SK-N-SH (cell line): Measurements from ENCODE around the gene PPP3R1.

Source experiments
- EP300 ChIP-seq, 2 experiments: IDR thresholded peaks; 2 replicates each; pipeline versions ENCODE4 v1.4.0 to v1.6.1; 2012; ENCODE audit warnings: borderline replicate concordance in 1 of 2, low read depth in 1 of 2, low read length in 1 of 2
- EZH2phosphoT487 ChIP-seq: fragments of 200-600 bp; sonication (generic); IDR thresholded peaks from 2 replicates; pipeline ENCODE4 v1.6.1; 2017; ENCODE audit warnings: low read depth, mixed run types, mild to moderate bottlenecking, antibody characterized with exemption, moderate library complexity, borderline replicate concordance
- FOXJ3 ChIP-seq: sonication (generic); formaldehyde crosslinking; IDR thresholded peaks from 2 replicates; pipeline ENCODE4 v1.5.1; 2020; ENCODE audit warnings: mild to moderate bottlenecking, missing genetic modification reagents
- NFIC ChIP-seq: IDR thresholded peaks from 2 replicates; pipeline ENCODE4 v1.4.0; 2012; ENCODE audit warnings: borderline replicate concordance
- RAD21 ChIP-seq: IDR thresholded peaks from 2 replicates; pipeline ENCODE4 v1.6.1; 2012; ENCODE audit warnings: mild to moderate bottlenecking, low read length
- RCOR1 ChIP-seq: fragments of 150-350 bp; IDR thresholded peaks from 2 replicates; pipeline ENCODE4 v1.6.1; 2017; ENCODE audit warnings: antibody characterized with exemption, low read length
- TAF1 ChIP-seq: IDR thresholded peaks from 2 replicates; pipeline ENCODE4 v1.6.1; 2012; ENCODE audit warnings: low read depth, mild to moderate bottlenecking, low read length, moderate library complexity, borderline replicate concordance
- TF ChIP-seq, protein P1 (sequence below): fragments of 200-600 bp; sonication (generic); IDR thresholded peaks from 2 replicates; pipeline ENCODE4 v1.6.1; 2017; ENCODE audit warnings: antibody characterized with exemption, mild to moderate bottlenecking, moderate library complexity
- TF ChIP-seq, protein P2 (sequence below): fragments of 150-350 bp; IDR thresholded peaks from 2 replicates; pipeline ENCODE4 v1.6.1; 2016; ENCODE audit warnings: mild to moderate bottlenecking, low read depth, low read length
- TF ChIP-seq, protein P3 (sequence below): IDR thresholded peaks from 2 replicates; pipeline ENCODE4; 2012
- TF ChIP-seq, protein P4 (sequence below): fragments of 150-350 bp; IDR thresholded peaks from 2 replicates; pipeline ENCODE4 v1.6.1; 2017; ENCODE audit warnings: antibody characterized with exemption, low read length, low read depth, borderline replicate concordance
- TF ChIP-seq, protein P5 (sequence below): IDR thresholded peaks from 2 replicates; pipeline ENCODE4 v1.4.0; 2012; ENCODE audit warnings: low read depth
- TF ChIP-seq, protein P6 (sequence below): IDR thresholded peaks from 2 replicates; pipeline ENCODE4 v1.6.1; 2012; ENCODE audit warnings: mild to moderate bottlenecking, low read depth, low read length, moderate library complexity

DNA sequence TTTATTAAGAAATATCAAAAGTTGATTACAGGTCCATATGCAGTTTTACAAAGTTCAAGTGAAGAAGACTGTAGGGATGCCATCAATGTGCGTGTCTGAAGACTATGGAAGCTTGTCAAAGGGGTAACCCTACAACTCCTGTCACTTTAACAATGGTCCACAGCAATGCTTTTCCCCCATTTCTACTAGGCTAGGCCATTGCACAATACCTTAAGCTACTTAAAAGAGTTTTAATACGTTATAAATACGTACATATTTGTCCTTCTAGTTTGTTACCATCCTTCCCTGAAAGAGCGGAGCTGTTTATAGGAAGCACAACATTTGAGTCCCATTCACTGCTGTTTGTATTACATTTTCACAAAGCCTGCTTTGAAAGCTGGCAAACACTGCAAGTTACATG is 40.7 kb upstream of the PPP3R1 start:
- TF ChIP-seq, protein P1, sequence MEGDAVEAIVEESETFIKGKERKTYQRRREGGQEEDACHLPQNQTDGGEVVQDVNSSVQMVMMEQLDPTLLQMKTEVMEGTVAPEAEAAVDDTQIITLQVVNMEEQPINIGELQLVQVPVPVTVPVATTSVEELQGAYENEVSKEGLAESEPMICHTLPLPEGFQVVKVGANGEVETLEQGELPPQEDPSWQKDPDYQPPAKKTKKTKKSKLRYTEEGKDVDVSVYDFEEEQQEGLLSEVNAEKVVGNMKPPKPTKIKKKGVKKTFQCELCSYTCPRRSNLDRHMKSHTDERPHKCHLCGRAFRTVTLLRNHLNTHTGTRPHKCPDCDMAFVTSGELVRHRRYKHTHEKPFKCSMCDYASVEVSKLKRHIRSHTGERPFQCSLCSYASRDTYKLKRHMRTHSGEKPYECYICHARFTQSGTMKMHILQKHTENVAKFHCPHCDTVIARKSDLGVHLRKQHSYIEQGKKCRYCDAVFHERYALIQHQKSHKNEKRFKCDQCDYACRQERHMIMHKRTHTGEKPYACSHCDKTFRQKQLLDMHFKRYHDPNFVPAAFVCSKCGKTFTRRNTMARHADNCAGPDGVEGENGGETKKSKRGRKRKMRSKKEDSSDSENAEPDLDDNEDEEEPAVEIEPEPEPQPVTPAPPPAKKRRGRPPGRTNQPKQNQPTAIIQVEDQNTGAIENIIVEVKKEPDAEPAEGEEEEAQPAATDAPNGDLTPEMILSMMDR: no peak
- TF ChIP-seq EP300 (IDR thresholded peaks at IDR 0.05; ENCODE audit: borderline replicate concordance in 1 of 2, low read depth in 1 of 2, low read length in 1 of 2) (no peak), FOXJ3 (CRISPR knock-in tag) (no peak), RCOR1 (no peak), NFIC (no peak), RAD21 (no peak), TAF1 (no peak), EZH2phosphoT487 (no peak)
- TF ChIP-seq, protein P2, sequence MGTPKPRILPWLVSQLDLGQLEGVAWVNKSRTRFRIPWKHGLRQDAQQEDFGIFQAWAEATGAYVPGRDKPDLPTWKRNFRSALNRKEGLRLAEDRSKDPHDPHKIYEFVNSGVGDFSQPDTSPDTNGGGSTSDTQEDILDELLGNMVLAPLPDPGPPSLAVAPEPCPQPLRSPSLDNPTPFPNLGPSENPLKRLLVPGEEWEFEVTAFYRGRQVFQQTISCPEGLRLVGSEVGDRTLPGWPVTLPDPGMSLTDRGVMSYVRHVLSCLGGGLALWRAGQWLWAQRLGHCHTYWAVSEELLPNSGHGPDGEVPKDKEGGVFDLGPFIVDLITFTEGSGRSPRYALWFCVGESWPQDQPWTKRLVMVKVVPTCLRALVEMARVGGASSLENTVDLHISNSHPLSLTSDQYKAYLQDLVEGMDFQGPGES: no peak
- TF ChIP-seq, protein P3, sequence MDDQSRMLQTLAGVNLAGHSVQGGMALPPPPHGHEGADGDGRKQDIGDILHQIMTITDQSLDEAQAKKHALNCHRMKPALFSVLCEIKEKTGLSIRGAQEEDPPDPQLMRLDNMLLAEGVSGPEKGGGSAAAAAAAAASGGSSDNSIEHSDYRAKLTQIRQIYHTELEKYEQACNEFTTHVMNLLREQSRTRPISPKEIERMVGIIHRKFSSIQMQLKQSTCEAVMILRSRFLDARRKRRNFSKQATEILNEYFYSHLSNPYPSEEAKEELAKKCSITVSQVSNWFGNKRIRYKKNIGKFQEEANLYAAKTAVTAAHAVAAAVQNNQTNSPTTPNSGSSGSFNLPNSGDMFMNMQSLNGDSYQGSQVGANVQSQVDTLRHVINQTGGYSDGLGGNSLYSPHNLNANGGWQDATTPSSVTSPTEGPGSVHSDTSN: no peak
- TF ChIP-seq, protein P4, sequence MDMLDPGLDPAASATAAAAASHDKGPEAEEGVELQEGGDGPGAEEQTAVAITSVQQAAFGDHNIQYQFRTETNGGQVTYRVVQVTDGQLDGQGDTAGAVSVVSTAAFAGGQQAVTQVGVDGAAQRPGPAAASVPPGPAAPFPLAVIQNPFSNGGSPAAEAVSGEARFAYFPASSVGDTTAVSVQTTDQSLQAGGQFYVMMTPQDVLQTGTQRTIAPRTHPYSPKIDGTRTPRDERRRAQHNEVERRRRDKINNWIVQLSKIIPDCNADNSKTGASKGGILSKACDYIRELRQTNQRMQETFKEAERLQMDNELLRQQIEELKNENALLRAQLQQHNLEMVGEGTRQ: no peak
- TF ChIP-seq, protein P5, sequence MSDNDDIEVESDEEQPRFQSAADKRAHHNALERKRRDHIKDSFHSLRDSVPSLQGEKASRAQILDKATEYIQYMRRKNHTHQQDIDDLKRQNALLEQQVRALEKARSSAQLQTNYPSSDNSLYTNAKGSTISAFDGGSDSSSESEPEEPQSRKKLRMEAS: no peak
- TF ChIP-seq, protein P6, sequence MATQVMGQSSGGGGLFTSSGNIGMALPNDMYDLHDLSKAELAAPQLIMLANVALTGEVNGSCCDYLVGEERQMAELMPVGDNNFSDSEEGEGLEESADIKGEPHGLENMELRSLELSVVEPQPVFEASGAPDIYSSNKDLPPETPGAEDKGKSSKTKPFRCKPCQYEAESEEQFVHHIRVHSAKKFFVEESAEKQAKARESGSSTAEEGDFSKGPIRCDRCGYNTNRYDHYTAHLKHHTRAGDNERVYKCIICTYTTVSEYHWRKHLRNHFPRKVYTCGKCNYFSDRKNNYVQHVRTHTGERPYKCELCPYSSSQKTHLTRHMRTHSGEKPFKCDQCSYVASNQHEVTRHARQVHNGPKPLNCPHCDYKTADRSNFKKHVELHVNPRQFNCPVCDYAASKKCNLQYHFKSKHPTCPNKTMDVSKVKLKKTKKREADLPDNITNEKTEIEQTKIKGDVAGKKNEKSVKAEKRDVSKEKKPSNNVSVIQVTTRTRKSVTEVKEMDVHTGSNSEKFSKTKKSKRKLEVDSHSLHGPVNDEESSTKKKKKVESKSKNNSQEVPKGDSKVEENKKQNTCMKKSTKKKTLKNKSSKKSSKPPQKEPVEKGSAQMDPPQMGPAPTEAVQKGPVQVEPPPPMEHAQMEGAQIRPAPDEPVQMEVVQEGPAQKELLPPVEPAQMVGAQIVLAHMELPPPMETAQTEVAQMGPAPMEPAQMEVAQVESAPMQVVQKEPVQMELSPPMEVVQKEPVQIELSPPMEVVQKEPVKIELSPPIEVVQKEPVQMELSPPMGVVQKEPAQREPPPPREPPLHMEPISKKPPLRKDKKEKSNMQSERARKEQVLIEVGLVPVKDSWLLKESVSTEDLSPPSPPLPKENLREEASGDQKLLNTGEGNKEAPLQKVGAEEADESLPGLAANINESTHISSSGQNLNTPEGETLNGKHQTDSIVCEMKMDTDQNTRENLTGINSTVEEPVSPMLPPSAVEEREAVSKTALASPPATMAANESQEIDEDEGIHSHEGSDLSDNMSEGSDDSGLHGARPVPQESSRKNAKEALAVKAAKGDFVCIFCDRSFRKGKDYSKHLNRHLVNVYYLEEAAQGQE: no peak
